EH (cell line): ENCODE measurements around the gene CLIC3.

Experiments
- DNase-seq: peaks from one replicate; pipeline ENCODE4 v3.0.0-alpha.2; 2015; ENCODE audit warnings: low read depth

The CLIC3 gene

GRCh38 chr9:136964171-136964689 is 32.1 kb downstream of the CLIC3 start:
- no peak for DNase-seq

GRCh38 chr9:136963751-136964150 is 32.6 kb downstream of the CLIC3 start:
- DNase-seq: no peak

DNA sequence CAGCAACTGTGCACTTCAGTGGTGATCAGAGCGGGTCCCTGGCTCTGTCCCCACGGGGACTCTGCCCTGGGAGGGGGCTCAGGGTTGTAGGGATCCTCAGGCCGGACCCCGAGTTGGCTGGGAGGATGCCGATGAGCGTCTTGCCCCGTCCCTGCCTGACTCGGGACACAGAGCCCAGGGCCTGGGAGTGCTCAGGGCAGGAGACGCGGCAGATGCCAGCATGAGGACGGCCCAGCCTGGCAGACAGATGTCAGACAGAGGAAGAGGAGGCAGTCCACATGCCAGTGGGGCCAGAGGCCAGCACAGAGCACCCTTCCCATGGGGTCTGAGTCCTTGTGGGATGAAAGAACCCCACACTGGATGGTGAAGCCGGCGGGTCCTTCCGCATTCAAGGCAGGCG is 33.0 kb downstream of the CLIC3 start:
- DNase-seq: no peak

DNA sequence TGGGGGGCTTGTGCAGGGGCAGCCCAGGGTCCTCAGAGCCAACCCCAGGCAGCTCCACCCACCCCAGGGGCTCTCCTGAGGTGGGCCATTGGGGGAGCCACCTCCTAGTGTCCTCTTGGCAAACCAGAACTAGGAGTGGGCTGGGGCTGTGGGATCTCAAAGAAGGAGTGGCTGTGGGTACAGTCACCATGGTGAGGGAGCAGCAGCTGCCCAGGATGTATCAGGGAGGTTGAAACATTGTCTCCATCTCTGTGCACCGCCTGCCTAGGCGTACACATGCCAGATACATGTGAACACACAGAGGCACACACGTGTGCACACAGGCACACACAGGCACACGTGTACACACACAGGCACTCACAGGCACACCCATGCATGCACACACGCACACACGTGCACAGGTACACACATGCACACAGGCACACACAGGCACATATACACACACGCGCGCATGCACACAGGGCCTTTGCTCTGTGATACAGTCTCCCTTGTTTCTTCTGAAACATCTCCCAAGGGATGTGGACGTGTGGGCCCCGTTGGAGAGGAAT is 33.6 kb downstream of the CLIC3 start:
- no peak for DNase-seq

GRCh38 chr9:136962163-136962562 is 34.2 kb downstream of the CLIC3 start:
- DNase-seq: no peak

DNA sequence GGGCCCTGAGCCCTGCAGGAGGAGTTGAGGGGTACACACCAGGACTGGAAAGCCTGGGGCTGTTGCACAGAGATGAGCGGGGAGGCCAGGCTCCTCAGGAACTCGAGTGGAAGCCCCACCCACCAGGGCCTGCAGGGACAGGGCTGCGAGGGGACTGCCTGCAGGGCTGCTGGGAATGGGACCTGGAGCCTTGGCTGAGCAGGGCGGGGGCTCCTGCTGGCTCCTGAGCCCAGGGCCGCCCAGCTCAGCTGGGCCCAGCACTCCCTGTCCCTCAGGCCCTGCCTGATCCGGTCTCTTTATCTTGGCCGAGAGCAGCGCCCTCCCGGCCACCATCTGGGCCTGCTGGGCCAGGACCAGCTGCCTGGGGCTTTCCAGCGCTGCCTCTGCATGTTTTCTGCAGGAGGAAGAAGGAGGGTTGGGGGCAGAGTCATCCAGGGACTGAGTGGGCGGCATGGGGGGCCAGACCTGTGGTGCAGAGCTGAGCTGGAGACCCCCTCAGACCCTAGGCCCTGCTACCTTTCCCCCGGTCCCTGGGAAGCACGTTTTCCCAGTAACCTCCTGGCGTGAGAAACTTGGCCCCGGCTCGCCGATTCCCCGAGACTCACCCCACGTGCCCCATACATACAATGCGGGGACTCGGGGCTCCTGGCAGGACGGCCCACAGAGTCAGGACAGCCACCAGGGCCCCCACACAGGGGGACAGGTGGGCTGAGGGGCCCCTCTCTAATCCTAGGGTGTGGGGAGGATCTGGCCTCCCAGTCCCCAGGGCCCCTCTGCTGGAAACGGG is 34.9 kb downstream of the CLIC3 start:
- DNase-seq: no peak

DNA sequence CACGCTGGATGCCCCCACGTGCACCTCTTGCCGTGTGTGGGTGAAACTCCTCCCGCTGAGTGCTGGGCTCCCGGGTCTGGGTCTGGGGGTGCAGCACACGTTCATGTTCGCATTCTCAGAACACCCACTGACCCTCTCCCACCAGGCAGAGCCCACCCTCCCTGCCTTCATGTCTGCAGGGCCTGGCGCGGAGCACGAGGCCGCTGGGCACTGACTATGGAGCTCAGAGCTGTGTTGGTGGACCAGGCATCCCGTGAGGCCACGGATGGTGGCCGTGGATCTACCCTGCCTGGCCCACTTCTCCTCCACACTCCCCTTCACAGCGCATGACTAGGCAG is 35.5 kb downstream of the CLIC3 start:
- no peak for DNase-seq

GRCh38 chr9:136960212-136960937 is 36.0 kb downstream of the CLIC3 start:
- DNase-seq: no peak

GRCh38 chr9:136958898-136959850 is 37.2 kb downstream of the CLIC3 start:
- no peak for DNase-seq

GRCh38 chr9:136958473-136958872 is 37.9 kb downstream of the CLIC3 start:
- DNase-seq: no peak

DNA sequence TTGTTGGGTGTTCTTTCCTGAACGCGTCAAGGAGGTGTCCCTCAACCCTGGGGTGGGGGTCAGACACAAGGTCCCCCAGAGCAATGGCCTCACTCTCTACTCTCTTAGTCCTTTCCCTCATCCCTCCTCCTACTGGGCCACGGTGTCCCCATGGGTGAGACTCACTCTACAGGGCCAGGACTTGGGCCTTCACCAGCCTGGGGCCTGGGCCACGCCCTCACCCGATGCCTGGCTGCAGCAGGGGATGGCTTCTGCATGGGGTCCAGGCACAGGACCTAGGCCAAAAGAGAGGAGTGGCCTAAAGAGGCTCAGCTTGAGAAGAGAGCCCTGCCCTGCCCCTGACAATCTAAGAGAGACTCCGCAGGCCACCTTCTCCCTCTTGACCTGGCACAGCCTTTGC is 38.5 kb downstream of the CLIC3 start:
- DNase-seq: no peak

DNA sequence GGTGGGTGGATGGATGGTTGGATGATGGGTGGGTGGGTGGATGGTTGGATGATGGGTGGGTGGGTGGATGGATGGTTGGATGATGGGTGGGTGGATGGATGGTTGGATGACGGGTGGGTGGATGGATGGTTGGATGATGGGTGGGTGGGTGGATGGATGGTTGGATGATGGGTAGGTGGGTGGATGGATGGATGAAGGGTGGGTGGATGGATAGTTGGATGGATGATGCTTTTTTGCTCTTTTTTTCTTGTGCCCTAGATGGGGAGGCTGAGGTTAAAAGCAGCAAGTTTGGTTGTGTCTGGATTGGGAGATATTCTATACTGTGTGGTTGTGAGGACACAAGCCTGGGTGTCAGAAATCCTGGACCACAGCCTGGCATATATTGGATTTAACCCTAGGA is 38.9 kb downstream of the CLIC3 start:
- DNase-seq: no peak

DNA sequence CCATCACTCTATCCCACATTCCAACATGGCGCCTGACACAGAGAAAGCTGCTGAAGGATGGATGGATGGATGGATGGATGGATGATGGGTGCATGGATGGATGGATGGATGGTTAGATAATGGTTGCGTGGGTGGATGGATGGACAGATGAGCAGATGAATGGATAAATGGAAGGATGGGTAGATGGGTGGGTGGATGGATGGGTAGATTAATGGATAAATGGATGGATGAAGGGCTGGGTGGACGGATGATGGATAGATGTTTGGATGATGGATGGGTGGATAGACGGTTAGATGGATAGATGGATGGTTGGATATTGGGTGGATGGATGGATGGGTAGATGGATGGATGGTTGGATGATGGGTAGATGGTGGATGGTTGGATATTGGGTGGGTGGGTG is 39.8 kb downstream of the CLIC3 start:
- no peak for DNase-seq

DNA sequence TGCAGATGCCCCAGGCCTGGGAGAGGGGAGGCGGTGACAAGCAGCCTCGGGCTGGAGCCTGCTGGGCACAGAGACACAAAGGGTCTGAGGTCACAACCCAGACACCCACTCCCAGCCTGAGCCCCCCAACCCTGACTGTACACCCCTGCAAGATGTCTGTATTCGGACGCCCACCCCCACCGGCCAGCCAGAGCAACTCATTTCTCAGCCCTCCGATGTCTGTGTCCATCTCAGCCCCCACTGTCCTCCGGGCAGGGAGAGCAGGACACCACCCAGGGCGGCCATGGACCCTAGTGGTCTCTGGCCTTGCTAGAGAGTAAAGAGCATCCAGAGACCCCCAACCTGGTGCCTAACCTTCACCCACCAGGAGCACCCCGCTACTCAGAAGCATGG is 40.4 kb downstream of the CLIC3 start:
- DNase-seq: no peak

DNA sequence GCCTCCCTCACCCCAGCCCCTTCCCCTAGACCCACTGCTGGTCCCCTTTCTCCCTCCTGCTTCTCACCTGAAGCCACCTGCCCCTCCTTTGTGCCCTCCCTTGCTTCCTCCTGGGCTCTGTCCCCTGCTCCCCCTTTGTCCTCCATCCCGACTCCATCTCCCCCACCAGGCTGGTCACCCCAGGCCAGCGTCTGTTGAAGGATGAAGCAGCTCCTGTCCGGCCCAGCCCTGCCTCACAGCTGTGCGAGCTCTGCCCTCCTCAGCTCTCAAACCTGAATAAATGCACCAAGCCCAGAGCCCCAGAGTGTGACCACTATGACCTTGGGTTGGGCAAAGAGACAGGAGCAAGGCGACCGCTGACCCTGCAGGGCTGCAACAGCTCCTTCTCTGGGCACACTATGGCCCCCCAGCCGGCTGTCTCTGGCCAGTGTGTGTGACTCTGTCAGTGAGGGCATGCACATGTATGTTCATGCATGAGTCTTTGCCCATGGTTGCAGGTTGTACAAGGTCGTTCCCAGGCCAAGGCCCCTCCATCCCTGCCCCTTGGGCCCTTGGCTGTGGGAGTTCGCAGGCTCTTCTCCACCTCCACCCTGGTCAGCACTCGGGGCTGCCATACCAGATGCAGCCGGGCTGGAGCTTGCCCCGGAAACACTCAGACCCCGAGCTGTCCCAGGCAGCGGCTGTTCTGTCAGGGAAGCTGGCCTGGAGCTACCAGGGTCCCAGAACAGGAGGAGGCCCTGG is 41.0 kb downstream of the CLIC3 start:
- no peak for DNase-seq

DNA sequence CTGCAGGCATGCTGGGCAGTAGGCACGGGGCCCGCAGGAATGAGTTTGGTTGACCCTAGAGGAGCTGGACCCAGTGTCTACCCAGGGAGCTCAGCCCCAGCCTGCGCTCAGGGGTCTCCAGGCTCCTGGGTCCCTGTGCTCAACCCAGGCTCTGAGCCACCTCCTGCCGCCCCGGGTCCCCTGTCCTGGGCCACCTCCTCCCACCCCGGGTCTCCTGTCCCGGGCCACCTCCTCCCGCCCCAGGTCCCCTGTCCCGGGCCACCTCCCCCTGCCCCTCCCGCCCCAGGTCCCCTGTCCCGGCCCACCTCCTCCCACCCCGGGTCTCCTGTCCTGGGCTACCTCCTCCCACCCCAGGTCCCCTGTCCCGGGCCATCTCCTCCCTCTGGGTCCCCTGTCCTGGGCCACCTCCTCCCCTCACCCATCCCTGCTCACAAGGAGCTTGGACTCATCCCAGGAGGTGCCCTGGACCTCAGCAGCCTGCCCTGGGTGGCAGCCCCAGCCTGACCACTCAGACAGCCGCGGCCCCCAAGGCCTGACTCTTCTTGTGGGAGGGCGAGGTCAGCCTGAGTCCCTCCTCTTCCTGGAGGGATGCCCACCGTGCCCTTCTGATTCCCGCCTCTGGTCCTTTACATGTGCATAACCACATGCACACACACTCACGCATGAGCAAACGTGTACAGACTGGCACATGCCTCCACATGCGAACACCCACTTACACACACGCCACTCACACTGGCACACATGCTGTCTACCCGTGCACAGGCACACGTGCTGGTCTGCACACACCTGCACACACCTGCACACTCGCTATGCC is 41.9 kb downstream of the CLIC3 start:
- no peak for DNase-seq

GRCh38 chr9:136953771-136954269 is 42.5 kb downstream of the CLIC3 start:
- no peak for DNase-seq

DNA sequence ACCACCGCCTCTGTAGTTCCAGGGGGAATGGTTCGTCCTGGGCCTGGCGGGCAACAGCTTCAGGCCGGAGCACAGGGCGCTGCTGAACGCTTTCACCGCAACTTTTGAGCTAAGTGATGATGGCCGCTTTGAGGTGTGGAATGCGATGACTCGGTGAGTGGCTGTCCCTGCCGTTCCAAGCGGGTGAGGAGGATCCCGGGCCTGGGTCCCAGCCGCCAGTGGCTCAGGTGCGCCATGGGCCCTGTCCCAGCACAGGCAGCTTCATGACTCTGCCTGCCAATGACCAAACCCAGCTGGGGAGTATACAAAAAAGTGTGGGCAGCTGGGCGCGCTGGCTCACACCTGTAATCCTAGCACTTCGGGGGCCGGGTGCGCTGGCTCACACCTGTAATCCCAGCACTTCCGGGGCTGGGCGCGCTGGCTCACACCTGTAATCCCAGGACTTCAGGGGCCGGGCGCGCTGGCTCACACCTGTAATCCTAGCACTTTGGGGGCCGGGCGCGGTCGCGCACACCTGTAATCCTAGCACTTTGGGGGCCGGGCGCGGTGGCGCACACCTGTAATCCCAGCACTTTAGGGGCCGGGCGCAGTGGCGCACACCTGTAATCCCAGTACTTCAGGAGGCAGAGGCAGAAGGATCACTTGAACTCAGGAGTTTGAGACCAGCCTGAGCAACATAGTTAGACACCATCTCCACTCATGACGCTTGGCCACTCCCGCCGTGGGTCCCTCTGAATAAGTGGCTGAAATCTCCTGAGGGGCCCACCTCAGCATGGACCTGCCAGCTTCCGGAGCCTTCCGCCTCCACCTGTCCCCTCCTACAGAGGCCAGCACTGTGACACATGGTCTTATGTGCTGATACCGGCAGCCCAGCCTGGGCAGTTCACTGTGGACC is 43.2 kb downstream of the CLIC3 start:
- no peak for DNase-seq

DNA sequence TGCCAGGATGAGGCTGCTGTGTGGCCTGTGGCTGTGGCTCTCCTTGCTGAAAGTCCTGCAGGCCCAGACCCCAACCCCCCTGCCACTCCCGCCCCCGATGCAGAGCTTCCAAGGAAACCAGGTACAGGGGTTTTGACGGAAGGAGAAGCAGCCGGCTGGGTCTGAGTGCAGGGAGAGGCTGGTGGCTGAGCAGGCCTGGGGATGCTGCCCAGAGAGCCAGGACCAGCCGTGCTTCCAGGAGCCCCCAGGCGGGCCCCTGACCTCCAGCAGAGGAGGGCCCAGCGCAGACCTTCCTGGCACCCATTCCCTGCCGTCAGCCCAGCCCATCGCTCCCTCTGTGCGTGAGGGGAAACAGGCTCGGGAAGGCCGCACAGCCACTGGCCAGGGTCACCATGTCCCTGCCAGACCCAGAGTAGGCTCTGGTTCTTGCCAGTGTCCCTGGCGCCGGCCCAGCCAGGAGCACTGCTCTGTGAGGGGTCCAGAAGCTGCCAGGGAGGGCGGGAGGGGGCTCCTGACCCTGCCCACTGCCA is 44.0 kb downstream of the CLIC3 start:
- no peak for DNase-seq
